A673 (cell line): ENCODE measurements around the gene CRY1.

Source experiments
- EZH2 ChIP-seq: fragments of 200-600 bp; sonication (generic); IDR thresholded peaks from 2 replicates; pipeline ENCODE4 v1.6.1; 2017; ENCODE audit warnings: borderline replicate concordance, low read depth, mild to moderate bottlenecking, mixed read lengths, antibody characterized with exemption, low read length; ENCODE audit not compliant: poor library complexity, severe bottlenecking
- TF ChIP-seq, protein P1 (sequence below): fragments of 300-800, 200-600 bp; sonication (generic); conservative IDR thresholded peaks from 2 replicates; pipeline ENCODE4 v1.5.1; 2017; ENCODE audit warnings: low read depth, mild to moderate bottlenecking, antibody characterized with exemption, low read length, moderate library complexity, mixed read lengths

- TF ChIP-seq, protein P1, sequence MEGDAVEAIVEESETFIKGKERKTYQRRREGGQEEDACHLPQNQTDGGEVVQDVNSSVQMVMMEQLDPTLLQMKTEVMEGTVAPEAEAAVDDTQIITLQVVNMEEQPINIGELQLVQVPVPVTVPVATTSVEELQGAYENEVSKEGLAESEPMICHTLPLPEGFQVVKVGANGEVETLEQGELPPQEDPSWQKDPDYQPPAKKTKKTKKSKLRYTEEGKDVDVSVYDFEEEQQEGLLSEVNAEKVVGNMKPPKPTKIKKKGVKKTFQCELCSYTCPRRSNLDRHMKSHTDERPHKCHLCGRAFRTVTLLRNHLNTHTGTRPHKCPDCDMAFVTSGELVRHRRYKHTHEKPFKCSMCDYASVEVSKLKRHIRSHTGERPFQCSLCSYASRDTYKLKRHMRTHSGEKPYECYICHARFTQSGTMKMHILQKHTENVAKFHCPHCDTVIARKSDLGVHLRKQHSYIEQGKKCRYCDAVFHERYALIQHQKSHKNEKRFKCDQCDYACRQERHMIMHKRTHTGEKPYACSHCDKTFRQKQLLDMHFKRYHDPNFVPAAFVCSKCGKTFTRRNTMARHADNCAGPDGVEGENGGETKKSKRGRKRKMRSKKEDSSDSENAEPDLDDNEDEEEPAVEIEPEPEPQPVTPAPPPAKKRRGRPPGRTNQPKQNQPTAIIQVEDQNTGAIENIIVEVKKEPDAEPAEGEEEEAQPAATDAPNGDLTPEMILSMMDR = no peak
- no peak for TF ChIP-seq EZH2
Measured at GRCh38 chr12:106981788-106982187, 111.6 kb downstream of the CRY1 start.
